A549 (cell line): ENCODE measurements around the gene EXOC4.

Experiments used
- CTCF ChIP-seq: fragments of >200 bp; sonication (Bioruptor Twin); formaldehyde crosslinking; IDR thresholded peaks from 3 replicates; pipeline ENCODE4 v1.5.1; 2016
- HDAC2 ChIP-seq: fragments of 200-600 bp; sonication (generic); IDR thresholded peaks from 2 replicates; pipeline ENCODE4 v1.6.1; 2016
- HES2 ChIP-seq: fragments of >200 bp; sonication (Bioruptor Twin); formaldehyde crosslinking; IDR thresholded peaks from 2 replicates; pipeline ENCODE4 v1.6.1; 2016
- POLR2A ChIP-seq: IDR thresholded peaks from 2 replicates; pipeline ENCODE4 v1.6.1; 2012; ENCODE audit warnings: mild to moderate bottlenecking, low read length
- RAD21 ChIP-seq, 2 experiments: fragments of >200 bp in 1 of 2; sonication (Bioruptor Twin) in 1 of 2; formaldehyde crosslinking in 1 of 2; IDR thresholded peaks in 1 of 2; conservative IDR thresholded peaks in 1 of 2; 2 replicates in 1 of 2; 3 replicates in 1 of 2; pipeline ENCODE4 v1.6.1; 2012 to 2018; ENCODE audit warnings: inconsistent platforms in 1 of 2

- TF ChIP-seq CTCF (no peak), HES2 (no peak), POLR2A (no peak), HDAC2 (no peak), RAD21 (conservative IDR thresholded peaks at IDR 0.05 in 1 of 2, IDR thresholded peaks at IDR 0.05 in 1 of 2) (no peak)
Measured at GRCh38 chr7:133923974-133924373, 671.1 kb downstream of the EXOC4 start.
